ENCODE data around the gene ALOXE3.
"Not testable (repeated sequence)": the region's sequence is repeated elsewhere in the genome, so short reads cannot be mapped to it uniquely, and the experiment has no call there.

ALOXE3 gene

DNA sequence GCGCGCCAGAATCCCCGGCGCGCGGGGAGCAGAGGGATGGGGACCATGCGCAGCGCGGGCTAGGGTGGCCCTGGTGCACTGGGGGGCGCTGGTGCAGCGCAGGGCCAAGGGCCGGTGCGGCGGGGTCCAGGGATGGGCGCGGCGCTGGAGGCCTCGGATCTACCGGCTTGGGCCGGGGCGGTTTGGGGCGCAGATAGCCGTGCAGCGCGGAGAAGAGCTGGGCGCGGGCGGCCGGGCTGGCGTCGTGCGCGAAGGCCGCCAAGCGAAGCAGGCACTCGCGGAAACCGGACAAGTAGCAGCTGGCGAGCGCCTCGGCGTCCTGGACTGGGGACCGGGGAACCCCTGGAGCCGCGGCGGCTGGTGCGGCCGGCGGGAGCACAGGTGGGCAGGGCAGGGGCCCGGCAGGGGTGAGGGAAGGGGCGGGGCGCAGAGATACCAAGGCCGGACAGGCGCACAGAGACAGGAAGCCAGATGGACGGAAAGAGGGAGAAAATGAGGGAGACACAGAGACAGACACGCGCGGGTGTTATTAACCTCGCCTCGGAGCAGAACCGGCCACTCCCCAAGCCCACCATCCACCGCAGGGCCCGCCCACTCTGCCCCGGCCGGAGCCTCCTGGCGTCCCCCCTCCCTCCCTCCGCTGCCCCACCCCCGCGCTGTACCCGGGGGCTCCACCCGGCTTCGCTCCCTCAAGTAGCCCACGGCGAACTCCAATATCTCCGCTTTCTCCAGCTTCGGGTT, 3.5 kb upstream of the ALOXE3 start:
- DNase-seq, result no peak

DNA sequence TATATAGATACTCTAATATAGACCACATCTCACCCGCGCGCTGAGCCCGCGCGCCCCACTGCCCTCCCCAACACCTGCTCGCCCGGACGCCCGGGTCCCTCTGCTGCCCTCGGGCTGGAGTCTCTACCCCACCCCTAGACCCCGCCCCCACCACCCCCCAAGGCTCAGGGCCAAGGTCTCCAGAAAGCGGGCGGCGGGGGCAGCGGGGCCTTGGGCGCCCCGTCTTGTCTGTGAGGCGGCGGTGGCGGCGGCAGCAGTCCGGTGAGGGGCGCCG, 3.0 kb upstream of the ALOXE3 start:
- DNase-seq, result peak in 2 of 6 experiments; percentile 27 to 39

DNA sequence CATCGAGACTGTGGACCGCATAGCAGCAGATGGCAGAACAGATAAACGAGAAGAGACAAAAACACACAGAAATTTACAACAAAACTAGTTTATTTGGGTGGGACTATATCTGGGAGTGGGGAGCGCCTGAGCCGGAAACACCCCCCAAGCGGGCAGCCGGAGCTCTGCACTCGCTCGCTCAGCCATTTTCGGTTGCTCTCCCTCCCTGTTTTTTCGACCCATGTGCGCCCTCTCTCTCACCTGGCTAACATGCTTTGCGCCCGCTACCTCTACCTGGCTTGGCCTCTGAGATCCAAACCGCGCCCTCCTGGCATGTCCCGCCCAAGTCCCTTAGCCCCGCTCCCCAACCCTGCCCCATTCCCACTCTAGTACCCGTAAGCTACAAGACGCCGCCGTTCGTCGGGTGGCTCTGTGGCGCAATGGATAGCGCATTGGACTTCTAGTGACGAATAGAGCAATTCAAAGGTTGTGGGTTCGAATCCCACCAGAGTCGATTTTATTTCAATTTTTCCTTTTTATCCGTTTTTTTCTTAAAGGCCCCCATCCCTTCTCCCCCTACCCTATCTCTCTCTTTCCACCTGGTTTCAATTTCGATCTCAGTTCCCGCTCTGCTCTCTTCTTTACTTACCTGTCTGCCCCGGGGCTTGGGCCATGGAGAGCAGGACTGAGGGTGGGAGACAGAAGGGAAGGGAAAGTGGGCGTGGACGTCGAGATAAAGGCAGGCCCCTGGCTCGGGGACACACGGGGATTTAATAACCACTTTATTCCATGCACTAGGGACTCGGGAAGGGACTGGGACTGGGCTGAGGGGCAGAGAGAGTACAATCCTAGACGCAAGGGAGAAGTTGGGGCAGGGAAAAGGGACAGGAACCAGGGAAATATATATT, 2.4 kb upstream of the ALOXE3 start:
- DNase-seq, result peak in 5 of 6 experiments; percentile 65 to 80 (median 73)

DNA sequence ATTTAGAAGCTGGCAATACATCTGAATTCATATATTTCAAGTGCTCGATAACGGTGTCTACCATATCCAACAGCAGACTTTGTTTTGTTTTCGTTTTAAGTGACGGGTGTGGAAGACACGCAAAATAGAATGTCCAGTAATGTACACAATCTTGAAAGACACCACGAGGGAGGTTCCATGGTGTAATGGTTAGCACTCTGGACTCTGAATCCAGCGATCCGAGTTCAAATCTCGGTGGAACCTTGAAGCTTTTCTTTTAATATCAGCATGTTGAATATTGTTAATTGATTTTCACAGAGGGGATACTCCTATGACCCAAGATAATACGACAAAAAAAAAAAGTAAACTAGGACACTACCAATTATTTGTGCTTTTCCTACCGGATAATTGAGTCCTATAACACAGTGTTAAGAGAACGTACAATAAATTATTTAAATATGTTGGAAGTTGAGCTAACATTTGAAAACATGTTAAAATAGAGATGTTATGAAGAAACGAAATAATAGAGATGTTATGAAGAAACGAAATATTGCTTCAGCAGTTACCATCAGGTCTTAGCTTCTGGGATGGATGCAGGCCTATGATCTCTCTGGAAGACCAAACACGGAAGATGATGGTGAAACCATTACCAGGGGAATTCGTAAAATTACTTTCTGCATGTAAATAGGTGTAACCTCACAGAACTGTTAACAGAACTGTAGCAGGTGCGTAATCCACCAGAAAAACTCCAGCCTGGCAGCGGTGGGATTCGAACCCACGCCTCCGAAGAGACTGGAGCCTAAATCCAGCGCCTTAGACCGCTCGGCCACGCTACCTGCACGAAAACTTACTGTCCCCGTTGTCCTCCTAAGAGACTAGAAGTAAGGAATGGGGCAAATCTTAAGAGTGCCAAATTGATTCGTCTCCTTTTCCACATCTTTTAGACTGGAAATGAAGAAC, 1.5 kb upstream of the ALOXE3 start:
- DNase-seq, result peak; percentile 74 to 95 (median 83)

DNA sequence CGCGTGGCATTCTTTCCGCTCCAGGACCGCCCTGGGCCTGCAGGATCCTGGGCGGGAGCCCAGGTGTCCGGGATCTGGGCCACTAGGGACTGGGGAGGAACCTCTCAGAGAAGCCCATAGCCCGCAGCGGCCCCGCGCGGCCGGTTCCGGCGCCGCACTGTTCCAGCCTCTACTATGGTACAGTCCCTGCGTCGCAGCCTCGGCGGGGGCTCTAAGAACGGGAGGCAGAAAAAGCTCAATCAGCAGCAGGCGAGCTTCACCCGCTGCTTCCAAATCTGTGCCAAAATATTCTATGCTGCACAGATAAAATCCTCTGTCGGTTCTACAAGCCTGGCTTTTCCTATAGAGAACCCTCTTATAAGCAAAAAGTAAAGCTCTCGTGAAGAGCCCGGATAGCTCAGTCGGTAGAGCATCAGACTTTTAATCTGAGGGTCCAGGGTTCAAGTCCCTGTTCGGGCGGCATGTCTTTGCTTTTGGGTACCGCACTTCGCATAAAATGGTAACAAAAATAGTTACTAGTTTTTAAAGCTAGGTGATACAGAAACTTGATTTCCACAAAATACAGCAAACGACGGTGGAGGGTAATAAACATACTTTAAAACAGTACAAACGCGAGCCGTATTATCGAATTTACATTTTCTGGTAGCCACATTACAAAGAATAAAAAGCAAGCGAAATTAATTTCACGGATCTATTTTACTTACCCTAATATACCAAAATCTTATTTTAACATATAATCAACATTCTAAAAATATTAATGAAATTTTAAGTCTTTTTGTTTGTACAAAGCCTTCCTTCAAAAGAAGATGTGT, 661 bp upstream of the ALOXE3 start:
- peak; percentile 80 to 94 (median 86) for DNase-seq

DNA sequence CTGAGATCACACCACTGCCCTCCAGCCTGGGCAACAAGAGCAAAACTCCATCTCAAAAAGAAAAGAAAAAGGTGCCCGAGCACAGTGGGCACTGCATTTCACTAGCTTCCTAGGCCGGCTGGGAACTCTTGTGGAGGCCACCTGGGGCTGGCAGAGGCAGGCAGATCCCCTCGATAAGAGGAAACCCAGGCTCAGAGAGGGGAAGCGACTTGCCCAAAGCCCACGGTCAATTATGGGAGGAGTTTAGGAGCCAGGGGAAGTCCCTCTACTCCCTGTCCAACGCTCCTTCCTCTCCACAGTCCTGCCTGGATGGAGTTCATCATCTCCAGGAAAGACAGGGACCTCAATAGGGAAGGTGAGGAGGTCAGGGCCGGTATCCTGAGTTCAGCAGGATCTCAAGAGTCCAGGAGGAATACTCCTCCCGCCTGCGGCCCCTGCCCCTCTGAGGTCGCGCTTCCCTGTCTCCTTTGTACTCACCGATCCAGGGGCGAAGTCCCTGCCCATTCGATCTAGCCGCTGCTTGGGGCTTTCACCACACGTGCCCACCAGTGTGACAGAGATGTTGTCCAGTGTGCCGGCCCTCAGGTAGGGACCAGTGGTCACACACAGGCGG, 841 bp downstream of the ALOXE3 start:
- DNase-seq, result no peak

DNA sequence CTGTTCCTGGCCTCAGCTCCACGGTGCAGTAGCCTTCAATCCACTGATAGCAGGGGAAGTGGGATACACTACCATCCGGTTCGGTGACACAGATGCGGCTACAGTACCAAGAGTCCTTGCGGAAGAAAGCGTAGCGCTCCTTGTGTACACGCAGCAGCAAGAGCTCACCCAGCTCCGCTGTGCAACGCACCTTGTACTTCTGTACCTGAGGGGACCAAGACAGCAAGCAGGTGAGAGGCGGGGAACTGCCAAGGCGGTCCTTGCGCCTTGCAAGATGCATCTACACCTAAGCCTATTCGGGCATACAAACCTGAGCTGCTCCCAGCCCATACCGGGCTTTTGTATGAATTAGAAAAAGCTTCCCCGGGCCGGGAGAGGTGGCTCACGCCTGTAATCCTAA, 1.5 kb downstream of the ALOXE3 start:
- DNase-seq, result no peak

DNA sequence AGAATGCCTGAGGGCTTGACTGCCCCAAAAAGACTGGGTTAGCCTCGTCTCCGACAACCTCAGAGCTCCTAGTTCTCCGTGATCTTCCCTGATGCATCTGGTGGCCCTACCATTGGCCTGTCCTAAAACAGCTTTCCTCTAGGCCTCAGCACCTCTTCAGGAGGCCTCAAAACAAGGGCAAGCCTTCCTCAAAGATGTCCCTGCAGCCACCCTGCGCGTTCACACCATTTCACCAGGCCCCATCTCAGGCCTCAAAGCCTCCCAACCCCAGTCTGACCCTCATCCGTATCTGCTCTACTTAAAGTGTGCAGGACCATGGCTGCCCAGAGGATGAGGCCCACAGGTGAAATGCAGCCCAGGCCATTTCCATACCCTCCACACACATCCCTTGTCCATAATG, 7.4 kb downstream of the ALOXE3 start:
- DNase-seq, result no peak

DNA sequence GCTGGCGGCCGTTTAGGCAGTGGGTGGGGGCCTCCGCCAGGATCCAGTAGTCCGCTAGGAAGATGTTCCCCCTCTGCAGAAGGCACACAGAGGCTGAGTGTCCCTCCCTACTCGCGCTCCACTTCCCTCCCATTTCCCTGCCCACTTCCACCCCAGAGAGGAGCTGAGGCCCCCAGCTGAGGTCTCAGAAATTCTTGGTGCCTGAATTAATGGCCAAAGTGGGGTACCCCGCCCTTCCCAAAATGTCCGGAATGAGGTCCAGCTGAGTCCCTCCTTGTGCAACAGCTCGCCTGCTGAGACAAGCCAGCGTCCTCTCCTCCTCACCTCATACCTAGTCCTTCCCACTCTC, 7.9 kb downstream of the ALOXE3 start:
- no peak for DNase-seq

DNA sequence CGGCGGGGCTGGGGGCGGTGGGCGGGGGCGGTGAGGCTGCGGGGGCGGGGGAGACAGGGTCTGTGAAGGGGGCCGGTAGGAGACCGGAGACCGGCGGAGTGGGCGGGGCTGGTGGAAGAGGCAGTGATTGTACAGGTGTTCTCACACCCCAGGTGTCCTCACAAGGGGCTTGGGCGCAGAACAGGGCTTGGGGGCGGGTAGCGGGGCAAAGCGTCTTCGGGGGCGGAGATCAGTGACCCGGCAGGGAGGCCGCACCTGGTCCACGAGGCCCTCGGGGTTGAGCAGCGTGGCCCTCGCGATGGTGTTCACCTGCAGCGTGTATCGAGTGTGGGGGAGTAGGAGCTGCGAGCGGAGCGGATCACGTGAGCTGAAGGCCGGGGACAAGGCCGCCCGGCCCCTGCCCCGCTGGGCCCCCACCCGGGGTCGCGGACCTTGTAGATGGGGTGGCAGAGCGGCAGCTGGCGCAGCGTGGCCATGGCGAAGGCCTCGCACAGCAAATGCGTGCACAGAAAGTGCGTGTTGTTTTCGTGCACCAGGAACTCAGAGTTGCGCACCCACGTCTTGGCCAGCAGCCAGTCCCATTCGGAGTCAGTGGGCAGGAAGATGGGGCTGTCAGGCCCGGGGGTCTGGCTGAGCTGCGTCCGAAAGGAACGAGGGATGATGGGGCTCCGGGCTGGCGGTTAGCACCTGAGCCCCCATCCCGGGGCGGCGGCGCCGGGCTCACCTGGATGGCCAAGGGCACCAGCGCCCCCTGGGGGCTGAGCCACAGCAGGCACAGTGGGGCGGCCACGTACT, 8.5 kb downstream of the ALOXE3 start:
- DNase-seq, result peak; percentile 71 to 91 (median 78)

DNA sequence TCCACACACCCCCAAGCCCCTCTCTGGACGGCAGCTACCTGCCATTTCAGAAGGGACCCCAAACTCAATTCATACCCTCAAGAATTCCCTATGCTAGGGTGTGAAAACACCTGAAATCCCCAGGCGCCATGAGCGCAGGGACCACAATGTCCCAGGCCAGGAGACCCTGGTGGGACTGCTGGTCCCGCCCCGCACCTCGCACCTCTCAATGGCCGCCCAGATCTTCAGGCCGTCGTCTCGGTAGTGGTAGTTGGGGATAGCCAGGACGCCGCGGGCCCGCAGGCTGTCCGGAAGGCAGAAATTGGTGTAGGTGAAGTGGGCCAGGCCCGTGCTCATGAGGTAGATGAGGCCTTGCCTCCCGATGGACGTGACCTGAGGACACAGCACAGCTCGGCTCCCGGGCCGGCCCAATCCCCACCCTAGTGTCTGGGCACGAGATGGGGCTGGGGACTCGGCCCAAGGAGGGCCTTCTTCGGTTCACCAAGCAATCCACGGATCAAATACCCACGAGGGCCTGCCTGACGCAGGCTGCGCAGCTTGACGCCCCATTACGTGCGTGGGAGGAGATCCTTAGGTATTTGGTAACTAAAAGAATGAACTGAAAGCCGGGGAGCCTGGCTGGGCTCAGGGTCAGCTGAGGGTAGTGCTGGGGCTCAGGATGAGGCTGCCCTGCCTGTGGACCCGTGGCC, 9.2 kb downstream of the ALOXE3 start:
- DNase-seq, result no peak

DNA sequence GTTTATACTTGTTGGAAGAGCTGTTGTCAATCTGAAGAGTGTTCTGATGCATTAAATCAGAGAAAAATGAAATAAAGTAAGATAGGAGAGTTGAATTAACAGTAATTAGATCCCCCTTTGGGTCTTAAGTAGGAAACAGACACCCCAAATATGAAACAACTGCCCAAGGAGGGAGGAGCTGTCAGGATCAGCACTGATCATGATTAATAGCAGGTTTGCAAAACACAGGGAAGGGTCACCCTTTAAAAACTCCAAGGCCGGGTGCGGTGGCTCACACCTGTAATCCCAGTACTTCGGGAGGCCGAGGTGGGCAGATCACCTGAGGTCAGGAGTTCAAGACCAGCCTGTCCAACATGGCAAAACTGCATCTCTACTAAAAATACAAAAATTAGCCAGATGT, 11.3 kb downstream of the ALOXE3 start:
- DNase-seq, result not testable (repeated sequence)

DNA sequence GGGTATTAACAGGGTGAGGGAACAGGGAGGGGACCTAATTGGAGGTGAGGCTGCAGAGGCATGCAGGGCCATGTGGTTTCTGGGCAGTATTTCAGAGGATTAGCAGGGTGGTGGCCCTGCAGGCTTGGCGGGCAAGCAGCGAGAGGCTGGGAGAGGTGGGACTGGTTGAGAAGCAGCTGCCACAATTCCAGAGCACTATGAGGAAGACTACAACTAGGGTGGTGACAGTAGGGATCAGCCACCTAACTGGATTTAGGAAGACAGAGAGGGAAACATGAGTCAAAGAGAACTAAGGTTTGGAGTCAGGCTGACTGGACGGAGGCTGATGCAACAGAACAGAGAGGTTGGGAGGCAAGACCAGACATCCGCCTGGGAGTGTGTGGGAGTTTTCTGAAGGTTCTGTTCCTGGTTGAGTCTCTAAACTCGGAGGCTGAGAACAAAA, 12.3 kb downstream of the ALOXE3 start:
- DNase-seq, result no peak

DNA sequence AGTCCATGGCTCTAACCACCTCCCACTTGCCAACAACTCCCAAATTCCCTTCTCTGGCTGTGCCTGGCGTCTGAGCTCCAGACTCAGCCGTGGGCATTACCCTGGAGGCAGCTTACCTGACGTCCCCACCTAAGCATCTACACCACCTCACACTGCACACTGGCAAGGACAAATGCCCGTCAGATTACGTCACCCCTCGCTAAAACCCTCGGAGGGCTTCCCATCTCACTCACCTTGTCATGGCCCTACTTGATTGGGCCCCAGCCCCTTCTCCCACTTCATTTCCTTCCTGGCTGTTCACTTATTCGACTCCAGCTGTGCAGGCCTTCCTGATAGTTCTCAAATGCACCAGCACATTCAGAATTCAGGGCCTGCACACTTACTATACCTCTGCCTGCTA, 13.4 kb downstream of the ALOXE3 start:
- DNase-seq, result no peak

DNA sequence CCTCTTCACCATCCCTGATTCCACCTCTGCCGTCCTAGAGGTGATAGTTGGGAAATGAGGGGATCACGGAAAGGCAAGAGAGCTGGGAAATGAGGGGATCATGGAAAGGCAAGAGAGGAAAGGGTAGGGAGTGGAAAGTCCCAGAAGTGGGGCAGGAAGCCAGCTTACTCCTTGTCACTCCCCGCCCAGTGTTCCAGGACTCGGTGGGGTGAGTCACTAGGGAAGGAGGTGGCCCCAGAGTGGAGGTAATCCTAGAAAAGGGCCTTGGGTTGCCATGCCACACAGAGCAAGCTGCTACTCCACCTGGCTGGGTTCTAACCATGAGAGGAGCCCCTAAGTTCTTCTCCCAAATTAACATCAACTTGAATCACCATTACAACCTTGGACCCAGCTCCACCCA, 14.8 kb downstream of the ALOXE3 start:
- no peak for DNase-seq

DNA sequence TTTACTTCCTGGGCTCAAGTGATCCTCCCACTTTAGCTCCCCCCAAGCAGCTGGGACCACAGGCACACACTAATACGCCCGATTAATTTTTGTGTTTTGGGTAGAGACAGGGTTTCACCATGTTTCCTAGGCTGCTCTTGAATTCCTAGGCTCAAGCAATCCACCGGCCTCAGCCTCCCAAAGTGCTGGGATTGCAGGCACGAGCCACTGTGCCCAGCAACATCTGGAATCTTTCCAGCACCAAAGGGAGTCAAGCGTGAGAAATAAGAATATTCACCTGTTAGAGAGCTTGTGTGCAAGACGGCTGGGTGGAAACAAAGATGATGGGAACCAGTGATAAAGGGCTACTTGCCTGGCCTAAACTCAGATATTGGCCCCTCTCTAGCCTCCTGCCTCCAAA, 16.6 kb downstream of the ALOXE3 start:
- no peak for DNase-seq

DNA sequence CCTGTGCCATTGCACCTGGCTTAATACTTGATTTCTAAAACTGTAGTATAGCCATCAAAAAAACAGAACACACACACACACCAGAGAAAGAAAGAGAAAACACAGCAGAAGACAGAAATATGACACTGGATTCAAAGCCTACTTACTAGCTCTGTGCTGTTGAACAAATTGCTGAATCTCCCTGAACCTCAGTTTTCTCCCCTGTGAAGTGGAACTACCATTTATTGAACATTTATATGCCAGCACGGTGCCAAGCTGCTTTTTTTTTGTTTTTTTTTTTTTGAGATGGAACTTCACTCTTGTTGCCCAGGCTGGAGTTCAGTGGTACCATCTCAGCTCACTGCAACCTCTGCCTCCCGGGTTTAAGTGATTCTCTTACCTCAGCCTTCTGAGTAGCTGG, 17.6 kb downstream of the ALOXE3 start:
- no peak for DNase-seq

DNA sequence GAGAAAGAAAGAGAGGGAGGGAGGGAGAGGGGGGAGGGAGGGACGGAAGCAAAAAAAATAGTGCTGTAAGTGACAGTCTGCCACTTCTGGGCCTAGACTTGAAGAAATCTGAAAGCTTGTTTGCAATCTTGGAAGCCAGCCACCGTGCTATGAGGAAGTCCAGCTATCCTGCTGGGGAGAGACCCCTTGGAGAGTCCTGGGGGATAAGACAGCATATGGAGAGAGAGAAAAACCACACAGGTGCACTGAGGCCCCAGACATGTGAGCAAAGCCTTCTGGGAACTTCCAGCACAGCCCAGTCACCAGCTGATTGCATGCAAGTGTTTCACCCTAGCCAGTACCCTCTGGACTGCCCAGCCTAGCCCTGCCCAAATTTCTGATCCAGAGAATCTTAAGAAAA, 18.2 kb downstream of the ALOXE3 start:
- DNase-seq, result no peak

DNA sequence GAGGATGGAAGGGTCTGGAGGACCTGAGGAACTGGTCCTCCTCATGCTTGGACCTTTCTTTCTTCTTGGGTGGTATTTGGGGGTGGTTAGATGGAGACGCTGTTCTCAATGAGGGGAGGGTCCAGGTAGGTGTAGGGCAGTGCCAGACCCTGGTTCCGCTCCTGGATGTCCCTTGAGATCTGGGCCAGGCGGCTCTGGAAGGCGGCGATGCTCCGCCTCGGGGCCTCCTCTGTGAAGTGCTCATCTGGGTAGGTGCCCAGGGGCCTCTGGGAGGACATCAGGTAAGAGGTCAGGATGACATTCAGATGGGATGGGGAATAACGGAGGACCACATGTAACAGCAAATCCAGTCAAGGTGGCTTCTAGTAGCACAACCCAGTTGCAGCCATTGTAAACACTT, 21.8 kb downstream of the ALOXE3 start:
- no peak for DNase-seq

DNA sequence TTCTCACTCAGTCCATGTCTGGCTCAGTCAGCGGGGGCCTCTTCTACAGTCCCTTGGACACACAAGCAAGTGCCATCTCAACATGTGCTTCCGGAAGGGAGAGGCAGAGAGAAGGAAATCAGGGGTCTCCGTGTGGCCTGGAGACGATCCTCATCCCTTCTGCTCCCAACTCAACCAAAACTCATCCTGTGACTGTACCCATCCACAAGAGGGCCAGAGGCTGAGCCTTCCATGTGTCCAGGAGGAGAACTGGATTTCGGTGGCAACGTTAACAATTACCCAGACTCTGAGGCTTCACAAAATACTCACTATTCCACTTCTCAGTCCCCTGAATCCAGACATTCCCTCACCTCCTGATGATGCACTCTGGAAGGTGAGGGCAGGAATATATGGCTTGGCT, 23.0 kb downstream of the ALOXE3 start:
- no peak for DNase-seq
